ENCODE results near the gene REEP2.
A peak's percentile ranks its signal among the peaks of the same experiment; 100 is the strongest.
"Not testable (repeated sequence)": the region's sequence is repeated elsewhere in the genome, so short reads cannot be mapped to it uniquely, and the experiment has no call there.

REEP2 gene

DNA sequence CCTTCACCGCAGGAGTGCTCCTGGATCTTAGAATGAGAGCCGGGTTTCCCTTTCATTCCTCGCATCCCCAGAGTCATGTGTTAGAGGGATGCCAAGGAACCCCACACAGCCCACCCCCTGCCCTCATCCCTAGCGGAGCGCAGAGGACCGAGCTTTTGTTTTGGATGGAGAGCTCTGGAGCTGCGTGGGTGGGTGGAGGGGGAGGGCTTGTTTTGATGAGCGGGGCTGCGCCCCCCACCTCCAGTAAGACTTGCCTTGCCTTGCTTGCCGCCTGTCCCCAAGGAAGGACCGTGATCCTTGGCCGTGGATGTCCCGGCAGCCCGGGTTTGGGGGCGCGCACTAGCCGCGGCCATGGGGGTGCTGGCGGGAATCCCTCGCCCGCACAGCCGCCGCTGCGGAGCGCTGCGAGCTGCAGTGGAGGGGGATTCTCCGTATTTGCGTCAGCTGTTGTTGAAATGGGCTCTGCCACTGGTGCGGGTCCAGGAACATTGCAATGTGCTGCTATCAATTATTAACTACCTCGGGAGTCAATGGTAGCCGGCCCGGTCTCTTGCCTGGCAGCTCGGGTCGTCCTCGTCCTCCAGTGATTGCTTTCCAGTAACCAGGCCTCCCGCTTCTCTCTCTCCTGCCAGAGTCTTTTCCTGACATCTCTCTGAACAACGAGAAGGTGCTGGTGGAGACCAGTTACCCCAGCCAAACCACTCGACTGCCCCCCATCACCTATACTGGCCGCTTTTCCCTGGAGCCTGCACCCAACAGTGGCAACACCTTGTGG, 27.5 kb downstream of the REEP2 start:
- ATAC-seq, result no peak
- peak; percentile 39 for DNase-seq

- ATAC-seq (no peak), DNase-seq (no peak)
These were observed 28.2 kb downstream of the REEP2 start for GRCh38 chr5:138466900-138467710.

DNA sequence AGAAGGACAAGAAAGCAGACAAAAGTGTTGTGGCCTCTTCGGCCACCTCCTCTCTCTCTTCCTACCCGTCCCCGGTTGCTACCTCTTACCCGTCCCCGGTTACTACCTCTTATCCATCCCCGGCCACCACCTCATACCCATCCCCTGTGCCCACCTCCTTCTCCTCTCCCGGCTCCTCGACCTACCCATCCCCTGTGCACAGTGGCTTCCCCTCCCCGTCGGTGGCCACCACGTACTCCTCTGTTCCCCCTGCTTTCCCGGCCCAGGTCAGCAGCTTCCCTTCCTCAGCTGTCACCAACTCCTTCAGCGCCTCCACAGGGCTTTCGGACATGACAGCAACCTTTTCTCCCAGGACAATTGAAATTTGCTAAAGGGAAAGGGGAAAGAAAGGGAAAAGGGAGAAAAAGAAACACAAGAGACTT, 28.9 kb downstream of the REEP2 start:
- DNase-seq, result no peak
- no peak for ATAC-seq

- ATAC-seq (no peak), DNase-seq (no peak)
These were observed 29.5 kb downstream of the REEP2 start for GRCh38 chr5:138468133-138468965.

- DNase-seq (no peak), ATAC-seq (no peak)
These were observed 30.2 kb downstream of the REEP2 start for GRCh38 chr5:138468966-138469539.

DNA sequence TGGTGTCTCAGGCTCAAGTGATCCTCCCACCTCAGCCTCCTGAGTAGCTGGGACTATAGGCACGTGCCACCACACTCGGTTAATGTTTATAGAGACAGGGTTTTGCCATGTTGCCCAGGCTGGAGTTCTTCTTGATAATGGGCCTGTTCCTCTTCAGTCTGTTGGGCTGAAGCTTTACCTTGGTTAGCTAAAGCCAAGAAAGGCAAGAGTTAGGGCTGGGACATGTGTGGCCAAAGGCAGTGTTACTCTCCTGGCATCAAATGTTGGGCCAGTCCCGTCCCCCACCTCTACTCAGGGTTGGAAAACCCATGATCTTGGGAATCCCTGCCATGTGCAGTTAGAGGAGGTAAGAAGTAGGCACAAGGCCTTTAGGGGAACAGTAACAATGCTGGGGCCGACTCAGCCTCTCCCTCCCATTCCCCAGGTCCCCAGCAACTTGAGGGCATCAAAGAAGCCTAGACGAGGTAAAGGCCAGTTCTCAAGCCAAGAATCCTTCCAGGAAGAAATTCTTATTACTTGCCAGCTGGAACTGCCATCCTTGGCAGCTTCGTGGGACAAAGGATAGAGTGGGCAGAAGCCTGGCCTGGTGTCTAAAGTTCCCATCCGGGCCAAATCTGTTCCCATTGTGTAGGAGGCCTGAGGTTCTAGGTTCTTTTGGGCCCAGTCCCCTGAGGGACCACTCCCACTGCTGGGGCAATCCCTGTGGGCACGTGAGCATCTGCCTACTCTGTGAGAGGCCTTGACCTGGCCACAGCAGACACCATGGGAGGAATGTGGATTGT, 30.9 kb downstream of the REEP2 start:
- no peak for DNase-seq
- ATAC-seq, result no peak

- ATAC-seq (no peak), DNase-seq (no peak)
These were observed 31.6 kb downstream of the REEP2 start for GRCh38 chr5:138470322-138471051.

DNA sequence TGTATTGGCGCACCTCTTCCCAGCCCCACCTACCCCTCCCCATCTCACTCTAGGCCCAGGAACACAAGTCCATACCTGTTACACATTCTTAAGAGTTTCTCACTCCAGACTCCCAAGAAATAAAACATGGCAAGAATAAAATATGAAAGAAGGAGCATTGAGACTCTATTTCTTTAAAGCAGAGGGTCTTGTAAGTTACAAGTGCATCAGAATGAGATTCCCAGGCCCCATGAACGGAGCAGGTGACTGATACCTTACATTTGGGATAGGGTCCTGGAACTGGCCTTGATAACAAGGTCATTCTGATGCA, 32.1 kb downstream of the REEP2 start:
- ATAC-seq (no peak), DNase-seq (no peak)

GRCh38 chr5:138472353-138472752, 33.5 kb downstream of the REEP2 start:
- ATAC-seq, result no peak
- DNase-seq, result no peak

GRCh38 chr5:138473151-138473550, 34.3 kb downstream of the REEP2 start:
- not testable (repeated sequence) for DNase-seq, ATAC-seq

- ATAC-seq (no peak), DNase-seq (no peak)
These were observed 38.1 kb downstream of the REEP2 start for GRCh38 chr5:138476918-138477317.

DNA sequence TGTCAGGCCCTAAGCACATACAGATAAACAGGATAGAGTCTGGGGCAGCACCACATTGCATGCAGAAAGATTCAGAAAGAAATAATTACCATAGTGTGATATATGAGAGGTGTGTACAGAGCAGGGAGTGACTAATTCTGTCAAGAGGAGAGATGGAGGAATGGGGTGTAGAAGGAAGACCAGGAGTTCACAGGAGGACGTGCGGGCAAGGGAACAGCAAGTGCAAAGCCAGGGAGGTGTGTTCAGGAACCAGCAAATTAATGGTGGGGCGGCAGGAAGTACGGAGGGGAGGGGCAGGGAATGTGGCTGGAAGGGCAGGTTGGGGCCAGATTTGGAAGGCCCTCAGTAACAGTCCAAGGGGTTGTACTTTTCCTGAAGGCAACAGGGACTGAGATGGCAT, 43.8 kb downstream of the REEP2 start:
- ATAC-seq (no peak), DNase-seq (no peak)

- peak; percentile 20 for ATAC-seq
- no peak for DNase-seq
These were observed 49.7 kb downstream of the REEP2 start for GRCh38 chr5:138488481-138488945.

DNA sequence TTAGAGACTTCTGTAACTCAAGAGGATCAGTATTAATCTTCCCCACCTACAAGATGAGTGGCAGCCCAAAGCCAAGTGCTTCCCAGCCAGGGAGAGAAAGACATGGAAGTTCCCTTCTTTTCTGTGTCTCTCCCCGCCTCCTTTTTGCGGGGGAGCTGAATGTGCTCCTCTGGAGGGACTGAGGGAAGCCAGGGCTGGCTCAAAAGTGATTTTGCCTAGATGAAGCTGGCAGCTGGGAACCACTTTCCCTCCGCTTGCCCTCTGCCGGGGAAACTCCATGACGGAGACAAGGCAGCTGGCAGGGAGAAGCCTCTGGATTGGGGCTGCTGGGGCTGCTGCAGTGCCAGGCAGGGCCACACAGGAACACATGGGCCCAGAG, 50.8 kb downstream of the REEP2 start:
- DNase-seq (no peak), ATAC-seq (no peak)

GRCh38 chr5:138490648-138491283, 51.9 kb downstream of the REEP2 start:
- no peak for ATAC-seq
- no peak for DNase-seq

DNA sequence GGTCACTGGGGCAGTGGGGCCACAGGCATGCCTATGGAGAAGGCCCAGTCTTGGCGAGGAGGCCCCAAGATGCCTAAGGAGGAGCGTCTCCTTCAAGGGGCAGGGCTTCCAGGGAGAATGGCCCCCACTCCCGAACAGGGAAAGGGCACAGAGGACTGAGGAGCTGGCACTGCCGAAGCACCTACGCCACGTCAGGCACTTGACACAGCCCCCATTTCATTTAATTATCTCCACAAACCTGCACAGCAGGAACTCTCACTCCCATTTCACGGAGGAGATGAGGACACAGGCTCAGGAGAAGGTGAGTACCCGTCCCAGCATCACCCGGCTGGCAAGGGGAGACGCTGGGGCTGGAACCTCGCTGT, 52.4 kb downstream of the REEP2 start:
- ATAC-seq, result no peak
- DNase-seq, result no peak

DNA sequence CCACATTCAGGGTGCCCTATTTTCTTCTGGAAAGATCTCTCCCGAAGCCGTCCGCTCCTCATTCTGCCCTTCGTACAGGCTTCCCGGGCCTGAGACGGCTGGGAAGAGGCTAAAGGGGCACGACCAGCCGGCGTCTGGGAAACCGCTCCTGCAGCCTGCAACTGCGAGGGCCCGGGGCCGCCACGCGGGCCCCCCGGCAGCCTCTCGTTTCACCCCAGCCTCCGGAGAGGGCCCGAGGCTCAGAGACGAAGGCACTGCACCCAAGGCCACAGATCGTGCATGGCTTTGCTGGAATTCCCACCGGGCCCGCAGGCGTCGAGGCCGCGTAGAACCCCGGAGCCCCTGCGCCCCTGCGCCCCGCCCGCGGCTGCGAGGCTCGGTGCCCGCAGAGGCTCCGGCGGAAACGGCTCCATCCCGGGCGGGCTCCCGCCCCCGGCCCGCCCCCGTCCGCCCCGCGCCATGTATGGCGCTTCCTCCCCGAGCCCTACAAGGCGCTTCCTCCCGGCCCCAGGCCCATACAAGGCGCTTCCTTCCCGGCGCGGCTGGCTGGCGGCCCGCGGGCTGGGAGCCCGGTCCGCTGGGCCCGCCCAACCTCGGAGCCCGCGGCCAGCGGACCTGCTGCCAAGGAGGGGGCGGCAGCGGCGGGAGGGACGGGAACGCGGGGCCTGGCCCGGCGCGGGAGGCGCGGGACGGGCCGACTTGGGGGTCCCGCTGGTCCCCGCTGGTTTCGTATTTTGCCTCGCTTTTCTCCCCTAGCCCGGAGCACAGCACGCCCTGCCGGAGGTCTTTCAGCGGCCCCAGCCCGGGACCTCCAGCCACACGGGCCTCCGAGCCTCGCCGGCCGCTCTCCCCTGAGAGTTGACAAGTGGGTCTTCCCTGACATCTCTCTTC, 53.1 kb downstream of the REEP2 start:
- peak; percentile 86 for DNase-seq
- peak; percentile 98 for ATAC-seq

GRCh38 chr5:138492560-138493045, 53.7 kb downstream of the REEP2 start:
- DNase-seq (no peak), ATAC-seq (no peak)

DNA sequence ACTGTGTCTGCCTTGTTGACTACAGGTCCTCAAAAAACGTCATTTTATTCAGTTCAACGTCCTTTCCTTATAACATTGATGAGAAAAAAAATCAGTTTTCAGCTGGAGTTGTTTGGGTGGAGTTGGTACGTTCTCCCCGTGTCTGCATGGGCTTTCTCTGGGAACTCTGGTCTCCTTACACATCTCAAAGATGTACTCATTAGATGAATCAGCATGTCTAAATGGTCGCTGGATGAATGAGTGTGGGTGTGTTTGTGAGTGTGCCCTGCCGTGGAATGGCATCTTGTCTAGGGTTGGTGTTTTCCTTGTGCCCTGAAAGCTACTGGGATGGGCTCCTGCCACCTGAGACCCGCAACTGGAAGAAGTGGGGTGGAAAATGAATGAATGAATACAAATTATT, 56.5 kb downstream of the REEP2 start:
- DNase-seq, result no peak
- ATAC-seq, result no peak

All from stimulated activated naive CD8-positive, alpha-beta T cell treated with anti-CD3 and anti-CD28 coated beads, Interleukin-15, Interleukin-2, amounts not matched to agents 100 U/mL and 50 U/mL, for 24 hours (primary cell).